GM12878 (cell line): ENCODE results near the gene ADAM21.

Source experiments
- EGR1 ChIP-seq, 2 experiments: IDR thresholded peaks; 1 replicate in 1 of 2; 2 replicates in 1 of 2; pipeline ENCODE4 v1.6.1; 2011 to 2012; ENCODE audit warnings: low read depth in 2 of 2, low read length in 2 of 2, borderline replicate concordance in 1 of 2, mild to moderate bottlenecking in 1 of 2, moderate library complexity in 1 of 2
- EZH2 ChIP-seq: IDR thresholded peaks from 2 replicates; pipeline ENCODE4 v1.6.1; 2012; ENCODE audit warnings: low read depth, mild to moderate bottlenecking, control low read depth, inconsistent platforms, low read length, borderline replicate concordance; ENCODE audit not compliant: control insufficient read depth
- FOXK2 ChIP-seq: fragments of 450-650 bp; IDR thresholded peaks from 2 replicates; pipeline ENCODE4 v1.6.1; 2017; ENCODE audit warnings: mild to moderate bottlenecking, moderate library complexity
- MTA3 ChIP-seq: IDR thresholded peaks from 2 replicates; pipeline ENCODE4 v1.6.1; 2012; ENCODE audit warnings: low read length, inconsistent platforms, borderline replicate concordance
- MXI1 ChIP-seq: fragments of 150-350 bp; IDR thresholded peaks from 2 replicates; pipeline ENCODE4 v1.6.1; 2011; ENCODE audit warnings: low read depth, mild to moderate bottlenecking, inconsistent platforms, low read length, improper control_type of control experiment
- POLR2A ChIP-seq: IDR thresholded peaks from 2 replicates; pipeline ENCODE4 v1.6.1; 2011; ENCODE audit warnings: low read depth, mild to moderate bottlenecking, low read length
- REST ChIP-seq: IDR thresholded peaks from 2 replicates; pipeline ENCODE4 v1.6.1; 2012; ENCODE audit warnings: mild to moderate bottlenecking, low read depth, low read length
- SIN3A ChIP-seq: IDR thresholded peaks from 2 replicates; pipeline ENCODE4 v1.6.1; 2012; ENCODE audit warnings: low read depth, low read length, improper control_type of control experiment
- SRF ChIP-seq, 2 experiments: IDR thresholded peaks; 2 replicates each; pipeline ENCODE4 v1.6.1; 2011; ENCODE audit warnings: low read depth in 2 of 2, low read length in 2 of 2, mild to moderate bottlenecking in 1 of 2, moderate library complexity in 1 of 2
- ZBTB33 ChIP-seq: fragments of 450-650 bp; IDR thresholded peaks from 2 replicates; pipeline ENCODE4 v1.6.1; 2017; ENCODE audit warnings: mild to moderate bottlenecking
- TF ChIP-seq, protein P1 (sequence below), 3 experiments: IDR thresholded peaks in 2 of 3; conservative IDR thresholded peaks in 1 of 3; 2 replicates each; pipeline ENCODE4 v1.5.1; 2011; ENCODE audit warnings: low read depth in 3 of 3, low read length in 3 of 3, mild to moderate bottlenecking in 3 of 3, control low read depth in 2 of 3, moderate library complexity in 2 of 3, inconsistent platforms in 1 of 3, mixed read lengths in 1 of 3; ENCODE audit not compliant: control insufficient read depth in 2 of 3, insufficient read depth in 1 of 3; ENCODE audit errors: extremely low read depth in 1 of 3
- TF ChIP-seq, protein P2 (sequence below): IDR thresholded peaks from 2 replicates; pipeline ENCODE4 v1.6.1; 2012; ENCODE audit warnings: low read depth, low read length, improper control_type of control experiment

DNA sequence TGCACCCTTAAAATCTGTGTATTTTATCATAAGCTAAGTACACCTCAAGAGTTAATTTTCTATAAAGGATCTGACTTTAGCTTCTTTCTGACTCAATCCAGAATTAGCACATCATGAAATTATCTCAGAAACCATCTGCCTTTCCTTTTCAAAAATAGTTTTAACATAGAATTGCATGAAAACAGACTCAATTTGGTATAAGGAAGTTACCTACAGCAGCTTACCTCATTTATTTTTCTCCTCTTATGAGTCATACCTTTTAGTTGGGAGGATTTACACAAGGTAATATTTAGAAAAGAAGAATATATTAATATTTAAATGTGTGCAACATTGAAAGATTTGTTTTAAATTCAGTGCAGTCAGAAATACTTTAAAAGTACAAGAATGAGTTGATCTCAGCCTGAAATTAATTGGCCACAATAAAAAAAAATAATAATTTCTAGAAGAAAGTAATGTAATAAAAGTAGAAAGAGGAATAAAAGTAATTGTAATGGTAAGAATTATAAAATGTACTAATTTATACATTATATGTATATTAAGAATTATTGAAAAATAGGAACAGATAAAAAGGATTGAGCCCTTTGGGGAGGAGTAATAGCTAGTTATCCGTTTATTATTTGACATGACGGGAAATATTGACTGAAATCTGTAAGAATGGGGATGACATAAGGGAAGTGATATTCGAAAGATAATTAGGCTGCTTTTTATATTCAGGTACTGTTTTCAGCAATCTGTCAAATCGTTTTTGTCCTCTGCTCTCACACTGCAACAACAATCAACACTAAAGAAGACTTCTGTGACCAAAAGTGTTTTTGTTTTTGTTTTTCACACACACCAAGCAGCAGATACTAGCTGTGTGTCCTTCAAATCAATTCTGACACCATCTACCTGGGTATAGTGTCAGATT is 20.5 kb downstream of the ADAM21 start:
- TF ChIP-seq MXI1 = no peak
- no peak for TF ChIP-seq ZBTB33
- no peak for TF ChIP-seq SIN3A
- TF ChIP-seq, protein P1, sequence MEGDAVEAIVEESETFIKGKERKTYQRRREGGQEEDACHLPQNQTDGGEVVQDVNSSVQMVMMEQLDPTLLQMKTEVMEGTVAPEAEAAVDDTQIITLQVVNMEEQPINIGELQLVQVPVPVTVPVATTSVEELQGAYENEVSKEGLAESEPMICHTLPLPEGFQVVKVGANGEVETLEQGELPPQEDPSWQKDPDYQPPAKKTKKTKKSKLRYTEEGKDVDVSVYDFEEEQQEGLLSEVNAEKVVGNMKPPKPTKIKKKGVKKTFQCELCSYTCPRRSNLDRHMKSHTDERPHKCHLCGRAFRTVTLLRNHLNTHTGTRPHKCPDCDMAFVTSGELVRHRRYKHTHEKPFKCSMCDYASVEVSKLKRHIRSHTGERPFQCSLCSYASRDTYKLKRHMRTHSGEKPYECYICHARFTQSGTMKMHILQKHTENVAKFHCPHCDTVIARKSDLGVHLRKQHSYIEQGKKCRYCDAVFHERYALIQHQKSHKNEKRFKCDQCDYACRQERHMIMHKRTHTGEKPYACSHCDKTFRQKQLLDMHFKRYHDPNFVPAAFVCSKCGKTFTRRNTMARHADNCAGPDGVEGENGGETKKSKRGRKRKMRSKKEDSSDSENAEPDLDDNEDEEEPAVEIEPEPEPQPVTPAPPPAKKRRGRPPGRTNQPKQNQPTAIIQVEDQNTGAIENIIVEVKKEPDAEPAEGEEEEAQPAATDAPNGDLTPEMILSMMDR (IDR thresholded peaks at IDR 0.05 in 2 of 3, conservative IDR thresholded peaks at IDR 0.05 in 1 of 3; ENCODE audit: control insufficient read depth in 2 of 3, extremely low read depth in 1 of 3, insufficient read depth in 1 of 3, low read depth in 3 of 3, low read length in 3 of 3) = no peak
- no peak for TF ChIP-seq FOXK2
- no peak for TF ChIP-seq POLR2A
- no peak for TF ChIP-seq EGR1 (IDR thresholded peaks at IDR 0.05; ENCODE audit: borderline replicate concordance in 1 of 2, low read depth in 2 of 2, low read length in 2 of 2)
- TF ChIP-seq EZH2 = no peak
- TF ChIP-seq SRF (IDR thresholded peaks at IDR 0.05; ENCODE audit: low read depth in 2 of 2, low read length in 2 of 2) = peak in 1 of 2 experiments; percentile 63; a peak in 1 of 4 replicates
- TF ChIP-seq REST = no peak
- TF ChIP-seq MTA3 = no peak
- TF ChIP-seq, protein P2, sequence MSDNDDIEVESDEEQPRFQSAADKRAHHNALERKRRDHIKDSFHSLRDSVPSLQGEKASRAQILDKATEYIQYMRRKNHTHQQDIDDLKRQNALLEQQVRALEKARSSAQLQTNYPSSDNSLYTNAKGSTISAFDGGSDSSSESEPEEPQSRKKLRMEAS = no peak
